Measurements from ENCODE around the gene ICOS. TPM values are rescaled to one million over a fixed set of nuclear protein-coding genes. Genes with fewer than 3 reads are reported as not detected.

Gene ICOS
- total RNA-seq, 1 experiment from 2014 or later, result not detected

GRCh38 chr2:203893401-203893800, 43.2 kb upstream of the ICOS start:
- no peak overlapping the region for H2AK5ac ChIP-seq (ENCODE audit: insufficient read length, low read length)
- H3K4me2 ChIP-seq (ENCODE audit: insufficient read depth, insufficient read length, low read length), result no peak overlapping the region
- no peak overlapping the region for H3K56ac ChIP-seq (ENCODE audit: insufficient read length, low read depth, low read length)
- Mint-ChIP-seq H3K4me1 (peaks cover 3 to 5% of the 10 kb centered on the region in 2 experiments), H3K4me3 (no peak overlapping the region), H3K27ac (no peak overlapping the region), H3K9me3 (peaks cover 0 to 2% of the 10 kb centered on the region in 2 experiments; a peak in 1 of 5 replicates), H3K36me3 (ENCODE audit: insufficient read depth in 1 of 3, low read depth in 3 of 3) (no peaks in the 10 kb centered on the region), H3K27me3 (ENCODE audit: low read depth) (no peaks in the 10 kb centered on the region)
- H3K9me3 ChIP-seq (ENCODE audit: control insufficient read depth, low read depth, low read length), result no peaks in the 10 kb centered on the region
- H2BK20ac ChIP-seq (ENCODE audit: low read depth, low read length, poor library complexity, severe bottlenecking), result no peak overlapping the region
- H4K20me1 ChIP-seq (ENCODE audit: control insufficient read depth, insufficient read depth, insufficient read length), result no peaks in the 10 kb centered on the region
- no peak overlapping the region for H2AFZ ChIP-seq (ENCODE audit: low read length)
- H2BK15ac ChIP-seq (ENCODE audit: low read depth, low read length), result no peak overlapping the region
- no peaks in the 10 kb centered on the region for H3K79me1 ChIP-seq (ENCODE audit: insufficient read depth, low read depth, low read length, poor library complexity, severe bottlenecking)
- H3K4me1 ChIP-seq (ENCODE audit: insufficient read depth, low read length), result no peaks in the 10 kb centered on the region
- no peak overlapping the region for H4K8ac ChIP-seq (replicated peaks; ENCODE audit: insufficient read length, low read depth, low read length)
- no peak overlapping the region for H3K9ac ChIP-seq (ENCODE audit: extremely low read depth, insufficient read length, low read length)
- H3K27me3 ChIP-seq (ENCODE audit: insufficient read depth, low read length), result no peaks in the 10 kb centered on the region
- no peak overlapping the region for H4K5ac ChIP-seq (ENCODE audit: insufficient read length, low read depth, low read length)
- no peak overlapping the region for H3K27ac ChIP-seq (ENCODE audit: insufficient read length, low read depth, low read length)
- no peak overlapping the region for H2BK5ac ChIP-seq (ENCODE audit: insufficient read length, low read length)
- H3K23me2 ChIP-seq (ENCODE audit: insufficient read length, low read depth, low read length, poor library complexity, severe bottlenecking), result no peaks in the 10 kb centered on the region
- no peak overlapping the region for H3T11ph ChIP-seq (ENCODE audit: low read length)
- no peak overlapping the region for H3K4ac ChIP-seq (ENCODE audit: low read depth, low read length)
- no peak overlapping the region for H3K18ac ChIP-seq (ENCODE audit: insufficient read length, low read depth, low read length)
- H2BK120ac ChIP-seq (ENCODE audit: low read depth, low read length, poor library complexity, severe bottlenecking), result no peak overlapping the region
- no peak overlapping the region for H4K91ac ChIP-seq (ENCODE audit: insufficient read length, low read depth, low read length)
- H3K79me2 ChIP-seq (ENCODE audit: insufficient read depth, low read length), result no peaks in the 10 kb centered on the region
- H3K23ac ChIP-seq (ENCODE audit: insufficient read length, low read depth, low read length), result no peak overlapping the region
- no peak for DNase-seq
- no peak overlapping the region for H2BK12ac ChIP-seq (ENCODE audit: insufficient read length, low read depth, low read length)
- H3K14ac ChIP-seq (ENCODE audit: insufficient read depth, low read length), result no peak overlapping the region
- no peak for TF ChIP-seq CTCF (conservative IDR thresholded peaks at IDR 0.05)
